GM19328 (cell line): ENCODE measurements around the gene BGLAP.
"Not testable (repeated sequence)": the region's sequence is repeated elsewhere in the genome, so short reads cannot be mapped to it uniquely, and the experiment has no call there.

Experiments used
- ATAC-seq: cut with Tn5 transposase; IDR thresholded peaks from one replicate; pipeline ENCODE4 v1.9.1; 2021; ENCODE audit warnings: mild to moderate bottlenecking, moderate library complexity; ENCODE audit not compliant: unreplicated experiment

The BGLAP gene

GRCh38 chr1:156241926-156242325 lies at the start of gene BGLAP:
Gene BGLAP, plus strand, starts transcription at chr1:156242184. Its CDS starts 48 bp downstream, at chr1:156242232.
- no peak for ATAC-seq

GRCh38 chr1:156193208-156193487 lies 48.8 kb upstream of the BGLAP start:
- no peak for ATAC-seq

DNA sequence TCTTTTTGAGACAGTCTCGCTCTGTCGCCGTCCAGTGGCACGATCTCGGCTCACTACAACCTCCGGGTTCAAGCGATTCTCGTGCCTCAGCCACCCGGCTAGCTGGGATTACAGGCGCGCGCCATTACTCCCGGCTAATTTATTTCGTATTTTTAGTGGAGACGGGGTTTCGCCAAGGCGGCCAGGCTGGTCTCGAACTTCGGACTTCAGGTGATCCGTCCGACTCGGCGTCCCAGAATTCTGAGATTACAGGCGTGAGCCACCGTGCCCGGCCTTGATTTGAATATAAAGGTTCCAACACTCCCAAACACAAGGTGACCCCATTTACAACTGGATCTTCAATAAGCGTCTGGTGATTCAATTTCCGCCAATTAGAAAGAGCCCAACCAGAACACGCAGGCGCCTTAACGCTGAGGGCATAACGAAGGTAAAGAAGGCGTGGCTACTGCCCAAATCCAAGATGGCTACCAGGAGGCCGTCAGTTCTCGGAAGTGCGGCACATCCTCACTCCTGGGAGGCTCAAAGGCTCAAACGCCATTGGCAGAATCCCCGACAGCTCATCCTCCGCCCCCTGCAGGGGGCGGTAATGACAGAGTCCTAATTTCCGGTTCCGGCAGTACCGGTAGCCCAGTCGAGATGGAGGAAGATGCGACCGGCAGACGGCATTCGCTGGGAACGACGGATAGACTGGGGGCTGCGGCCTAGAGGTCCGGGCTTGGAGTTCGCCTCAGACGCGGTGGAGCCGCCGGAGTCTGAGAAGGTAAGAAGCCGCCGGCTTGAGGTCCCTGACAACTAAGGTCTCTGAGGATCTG lies 48.3 kb upstream of the BGLAP start, which contains the start of gene SLC25A44:
Gene SLC25A44, plus strand, starts transcription at position 617 of the 812 bp plus-strand sequence. CDS start 5,744 bp downstream, outside the sequence.
- ATAC-seq: peak; percentile 94

DNA sequence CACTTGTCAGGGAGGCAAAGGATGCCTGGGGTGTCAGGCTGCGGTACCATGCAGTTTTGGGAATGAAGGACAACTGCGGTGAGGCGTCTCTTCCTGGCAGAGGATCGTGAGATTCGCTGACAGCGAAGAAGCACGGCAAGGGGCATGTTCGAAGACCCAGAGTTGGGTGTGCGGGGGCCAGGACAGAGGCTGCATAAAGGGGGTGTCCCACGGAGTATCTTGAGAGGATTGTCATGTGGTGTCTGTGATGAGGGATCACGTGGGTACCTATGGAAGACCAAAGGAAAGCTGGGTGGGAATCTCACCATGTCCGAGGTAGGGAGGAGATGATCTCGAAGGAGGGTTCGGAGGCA lies 47.7 kb upstream of the BGLAP start:
- no peak for ATAC-seq

- no peak for ATAC-seq
These were observed 46.1 kb upstream of the BGLAP start for GRCh38 chr1:156195853-156196252.

- ATAC-seq: no peak
These were observed 45.5 kb upstream of the BGLAP start for GRCh38 chr1:156196445-156196844.

DNA sequence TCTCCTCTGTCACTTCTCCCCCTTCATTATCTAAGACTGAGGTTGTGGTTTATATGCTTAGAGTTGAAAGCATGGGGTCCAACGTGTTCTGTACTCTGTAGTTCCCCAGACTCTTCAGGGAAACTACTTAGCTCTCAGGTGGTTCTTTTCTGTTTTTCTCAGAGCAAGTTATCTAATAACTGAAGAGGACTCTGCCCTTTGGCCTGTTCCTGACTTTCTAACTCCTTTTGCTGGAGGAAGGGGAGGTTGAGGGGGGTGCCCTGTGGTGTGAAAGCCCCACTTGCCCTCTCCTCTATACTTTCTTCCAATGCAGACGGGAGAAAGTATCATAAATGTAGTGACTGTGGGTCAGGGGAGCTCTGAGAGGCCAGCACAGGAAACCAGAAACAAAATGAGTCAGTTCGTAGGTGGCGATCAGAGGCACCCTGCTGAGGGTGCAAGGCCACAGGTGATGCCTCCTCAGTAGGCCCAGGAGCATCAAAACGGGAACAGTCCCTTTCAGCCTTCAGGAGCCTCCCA lies 43.1 kb upstream of the BGLAP start:
- ATAC-seq: no peak

GRCh38 chr1:156200044-156200443 lies 41.9 kb upstream of the BGLAP start:
- no peak for ATAC-seq

- ATAC-seq: no peak
These were observed 38.7 kb upstream of the BGLAP start for GRCh38 chr1:156203331-156203730.

GRCh38 chr1:156204686-156205085 lies 37.3 kb upstream of the BGLAP start:
- ATAC-seq: no peak

DNA sequence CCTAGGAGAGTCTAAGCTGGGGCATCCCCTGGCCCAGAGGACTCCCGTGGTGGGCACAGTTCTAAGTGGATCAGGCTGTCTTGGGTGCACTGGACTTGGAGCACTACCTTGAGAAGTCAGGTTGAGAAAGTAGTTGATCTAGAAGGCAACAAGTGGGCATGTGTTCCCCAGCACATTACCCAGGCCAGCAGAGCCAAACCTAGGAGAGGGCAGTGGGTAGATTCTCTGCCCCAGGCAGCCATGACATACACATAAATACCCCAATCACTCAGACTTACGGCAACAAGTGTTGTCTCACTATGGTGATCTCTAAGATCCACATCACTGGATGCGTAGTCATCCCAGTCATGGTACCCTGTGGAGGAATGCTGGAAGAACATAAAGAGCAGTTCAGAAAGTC lies 30.7 kb upstream of the BGLAP start:
- no peak for ATAC-seq

- ATAC-seq: no peak
These were observed 29.9 kb upstream of the BGLAP start for GRCh38 chr1:156212130-156212529.

- peak; percentile 90 for ATAC-seq
These were observed 28.9 kb upstream of the BGLAP start, which contains the start of gene PMF1 for GRCh38 chr1:156212833-156213643. Gene PMF1, plus strand, starts transcription at chr1:156213007. Its CDS starts 9 bp downstream, at chr1:156213016.

- no peak for ATAC-seq
These were observed 28.4 kb upstream of the BGLAP start for GRCh38 chr1:156213644-156213966.

DNA sequence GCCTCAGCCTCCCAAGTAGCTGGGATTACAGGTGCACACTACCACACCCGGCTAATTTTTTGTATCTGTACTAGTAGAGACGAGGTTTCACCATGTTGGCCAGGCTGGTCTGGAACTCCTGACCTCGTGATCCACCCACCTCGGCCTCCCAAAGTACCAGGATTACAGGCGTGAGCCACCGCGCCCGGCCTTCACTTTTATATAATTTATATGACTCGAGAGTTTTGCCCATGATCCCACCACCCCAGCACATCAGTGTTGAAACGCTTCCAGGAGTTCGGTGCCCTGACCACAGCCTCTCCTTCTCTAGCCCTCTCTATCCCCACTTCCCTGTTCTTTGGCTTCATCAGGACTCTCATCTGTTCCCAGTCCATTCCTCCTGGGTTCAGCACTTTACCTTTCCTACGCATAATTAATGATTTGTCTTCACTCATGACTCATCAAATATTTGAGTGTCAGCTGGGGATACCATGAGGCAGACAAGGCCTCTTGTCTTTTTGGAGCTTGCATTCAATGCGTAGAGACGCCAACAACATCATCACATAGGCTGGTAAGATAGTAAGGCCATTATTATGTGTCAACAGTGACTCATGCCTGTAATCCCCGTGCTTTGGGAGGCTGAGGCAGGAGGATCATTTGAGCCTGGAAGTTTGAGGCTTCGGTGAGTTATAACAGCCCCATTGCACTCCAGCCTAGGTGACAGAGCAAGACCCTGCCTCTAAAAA lies 27.8 kb upstream of the BGLAP start:
- ATAC-seq: no peak

GRCh38 chr1:156216361-156217086 lies 25.5 kb upstream of the BGLAP start:
- ATAC-seq: not testable (repeated sequence)

DNA sequence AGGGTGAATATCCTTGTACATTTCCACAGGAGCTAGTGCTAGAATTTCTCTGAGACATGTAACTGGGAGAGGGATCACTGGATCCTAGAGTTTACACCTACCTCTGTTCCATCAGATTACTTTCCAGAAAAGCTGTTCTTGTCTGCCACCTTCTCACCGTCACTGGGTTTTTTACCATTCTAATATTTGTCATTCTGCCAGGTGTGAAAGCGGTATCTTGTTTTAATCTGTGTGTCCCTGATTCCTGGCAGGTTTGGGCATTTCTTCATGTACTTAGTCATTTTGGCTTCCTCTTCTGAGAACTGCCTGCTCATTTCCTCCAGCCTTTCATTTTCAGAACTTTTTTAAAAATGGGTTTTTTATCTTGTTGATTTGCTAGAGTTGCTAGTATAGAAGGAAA lies 24.1 kb upstream of the BGLAP start:
- ATAC-seq: no peak

DNA sequence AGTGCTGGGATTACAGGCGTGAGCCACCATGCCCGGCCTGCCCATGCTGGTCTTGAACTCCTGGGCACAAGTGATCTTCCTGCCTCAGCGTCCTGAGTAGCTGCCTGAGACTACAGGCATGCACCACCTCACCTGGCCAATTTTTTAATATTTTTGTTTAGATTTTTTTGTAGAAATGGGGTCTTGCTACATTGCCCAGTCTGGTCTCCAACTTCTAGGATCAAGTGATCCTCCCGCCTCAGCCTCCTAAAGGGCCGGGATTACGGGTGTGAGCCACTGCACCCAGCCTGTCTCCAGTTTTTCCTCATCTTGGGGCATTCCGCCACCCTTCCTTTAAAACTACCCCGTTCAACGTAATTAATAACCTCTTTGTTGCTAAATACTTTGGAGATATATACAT lies 21.8 kb upstream of the BGLAP start:
- ATAC-seq: no peak

GRCh38 chr1:156221986-156222692 lies 19.8 kb upstream of the BGLAP start:
- no peak for ATAC-seq

GRCh38 chr1:156225677-156226014 lies 16.3 kb upstream of the BGLAP start:
- no peak for ATAC-seq
